Activated T-cell treated with anti-CD3 and anti-CD28 coated beads, Interleukin-2, amount 50 U/mL, for 72 hours (primary cell): ENCODE measurements around the gene CARS1. TPM values are rescaled to one million over a fixed set of nuclear protein-coding genes. Genes with fewer than 3 reads are reported as not detected.

Experiments
- ATAC-seq, 2 donors: fragments of 150-1000 bp; cut with Tn5 transposase; replicated peaks in 1 of 2; 2 replicates each; pipeline ENCODE4 v1.10.0; 2021; ENCODE audit warnings: moderate library complexity in 2 of 2, mild to moderate bottlenecking in 1 of 2
- DNase-seq, 2 donors: peaks; one replicate each; pipeline ENCODE4 v3.0.0; 2021 to 2022; ENCODE audit warnings: mixed read lengths in 1 of 2
- H3K27ac Mint-ChIP-seq: one replicate; pipeline ENCODE4 v1.8.0; 2022; ENCODE audit warnings: mild to moderate bottlenecking, moderate library complexity, mixed read lengths
- H3K27me3 Mint-ChIP-seq: one replicate; pipeline ENCODE4 v1.8.0; 2022; ENCODE audit warnings: low read depth, mixed read lengths
- H3K36me3 Mint-ChIP-seq, 2 donors: one replicate each; pipeline ENCODE4 v1.8.0; 2022; ENCODE audit warnings: mixed read lengths in 2 of 2, mild to moderate bottlenecking in 1 of 2; ENCODE audit not compliant: insufficient read depth in 2 of 2
- H3K4me1 Mint-ChIP-seq: one replicate; pipeline ENCODE4 v1.8.0; 2022; ENCODE audit warnings: low read depth, mixed read lengths
- H3K4me3 Mint-ChIP-seq, 2 donors: one replicate each; pipeline ENCODE4 v1.8.0; 2022; ENCODE audit warnings: mild to moderate bottlenecking in 2 of 2, mixed read lengths in 2 of 2, moderate library complexity in 2 of 2
- H3K9me3 Mint-ChIP-seq, 2 donors: one replicate each; pipeline ENCODE4 v1.8.0; 2022; ENCODE audit warnings: mixed read lengths in 2 of 2
- total RNA-seq, 2 donors: library from RNA; stranded (reverse); gene quantifications; one replicate each; pipeline ENCODE4 v1.2.3, GENCODE V29; 2022

CARS1 gene
- total RNA-seq, 2 donors from 2014 or later = 217 to 224 TPM

DNA sequence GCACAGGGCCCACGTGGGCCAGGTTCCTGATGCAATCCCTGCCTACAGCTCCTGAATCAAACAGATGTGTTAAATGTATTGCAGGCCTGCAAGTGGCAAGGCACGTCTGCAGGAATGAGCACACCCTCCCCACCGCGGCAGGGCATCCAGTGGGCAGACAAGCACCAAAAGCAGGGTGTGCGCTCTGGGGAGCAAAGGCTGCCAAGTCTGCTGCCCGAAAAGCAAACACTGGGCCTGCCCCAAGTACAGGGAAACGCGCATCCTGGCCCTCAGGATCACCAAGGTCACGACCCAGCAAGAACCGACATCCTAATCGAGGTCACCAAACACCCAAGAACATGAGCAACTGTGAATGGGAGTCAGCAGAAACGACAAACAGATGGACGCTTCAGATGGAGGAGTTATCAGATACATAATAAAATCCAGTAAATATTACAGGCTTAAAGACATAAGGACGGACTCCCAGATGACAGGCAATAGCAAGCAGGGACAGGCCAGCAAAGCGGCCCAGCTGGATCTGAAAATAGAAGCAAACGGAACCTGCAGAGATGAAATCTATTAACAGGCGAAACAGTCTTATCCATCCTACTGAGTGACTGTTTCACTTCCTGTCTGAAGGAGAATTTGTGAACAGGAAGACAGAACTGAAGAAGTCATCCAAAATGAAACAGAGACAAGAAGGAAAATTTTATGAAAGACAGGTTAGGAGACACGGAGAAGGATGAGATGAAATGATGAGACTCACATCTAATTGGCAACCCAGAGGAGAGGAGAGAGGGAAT lies 26.7 kb downstream of the CARS1 start:
- Mint-ChIP-seq H3K27me3 (no peaks in the 10 kb centered on the region), H3K4me3 (no peak overlapping the region), H3K9me3 (no peaks in the 10 kb centered on the region), H3K27ac (no peak overlapping the region), H3K36me3 (peaks cover 19 to 44% of the 10 kb centered on the region in 2 donors), H3K4me1 (no peaks in the 10 kb centered on the region)
- DNase-seq = no peak
- ATAC-seq = no peak

DNA sequence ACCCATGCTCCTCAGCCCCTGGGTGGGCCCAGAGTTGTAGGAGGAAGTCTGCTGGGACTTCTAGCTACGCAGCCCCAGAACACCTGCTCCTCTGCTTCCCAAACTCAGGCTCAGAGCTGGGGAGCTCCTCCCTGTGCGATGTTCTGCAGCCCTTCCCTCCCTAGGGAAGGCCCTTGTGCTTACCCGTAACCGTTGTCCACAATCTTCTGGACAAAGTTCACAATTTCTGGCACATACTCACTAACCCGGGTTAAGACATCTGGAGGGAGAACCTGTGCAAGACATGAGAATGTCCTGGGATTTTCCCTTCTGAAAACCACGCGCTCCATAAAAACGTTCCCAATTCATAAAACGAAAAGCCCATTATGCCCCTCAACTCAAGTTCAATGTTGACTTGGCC lies 28.4 kb downstream of the CARS1 start:
- Mint-ChIP-seq H3K9me3 (no peaks in the 10 kb centered on the region), H3K4me1 (peaks cover 3% of the 10 kb centered on the region), H3K36me3 (peaks cover 17 to 43% of the 10 kb centered on the region in 2 donors), H3K27ac (no peak overlapping the region), H3K27me3 (no peaks in the 10 kb centered on the region), H3K4me3 (no peak overlapping the region)
- DNase-seq (no peak), ATAC-seq (no peak)

DNA sequence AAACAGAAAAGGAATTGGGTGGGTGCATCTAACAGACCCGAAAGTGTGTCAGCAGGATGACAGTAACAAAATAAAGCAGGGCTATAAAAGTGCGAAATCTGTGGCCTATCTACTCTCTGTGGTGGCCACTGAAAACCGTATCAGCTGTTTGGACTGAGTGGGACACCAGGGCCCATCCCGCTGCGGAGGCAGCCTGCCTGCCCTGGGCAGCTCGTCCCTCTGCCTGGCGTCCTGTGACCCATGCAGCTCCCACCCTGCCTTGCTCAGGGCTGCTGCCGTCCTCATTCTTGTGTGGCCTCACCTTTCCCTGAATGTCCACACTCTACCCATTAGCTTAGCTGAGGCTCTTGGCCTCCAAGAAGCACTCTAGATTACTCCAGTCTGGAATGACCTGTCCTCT lies 30.4 kb downstream of the CARS1 start:
- no peak overlapping the region for H3K4me3 Mint-ChIP-seq
- no peaks in the 10 kb centered on the region for H3K27me3 Mint-ChIP-seq
- DNase-seq = no peak
- peaks cover 21 to 50% of the 10 kb centered on the region in 2 donors for H3K36me3 Mint-ChIP-seq
- H3K9me3 Mint-ChIP-seq = no peaks in the 10 kb centered on the region
- no peak for ATAC-seq
- H3K4me1 Mint-ChIP-seq = peaks cover 23% of the 10 kb centered on the region
- H3K27ac Mint-ChIP-seq = no peak overlapping the region

DNA sequence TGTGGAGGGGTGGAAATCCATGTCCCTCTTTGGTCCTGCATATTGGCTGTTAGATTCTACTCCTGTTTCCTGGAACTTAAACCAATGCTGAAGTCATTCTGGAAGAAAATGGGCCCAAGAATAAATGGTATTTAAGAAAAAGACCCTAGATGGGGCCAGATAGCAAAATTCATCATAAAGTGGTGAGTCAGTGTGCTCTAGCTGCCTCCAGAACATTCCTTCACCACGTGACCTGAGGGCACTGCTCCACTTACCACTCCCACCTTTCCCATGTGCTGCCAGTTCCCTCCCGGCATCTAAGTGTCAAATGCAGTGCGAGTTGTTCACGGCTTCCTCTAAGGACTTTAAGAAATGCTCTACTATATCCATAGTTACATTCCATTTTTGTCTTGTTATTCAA lies 34.2 kb downstream of the CARS1 start:
- Mint-ChIP-seq H3K4me3 (peak overlapping the region; percentile 13 to 62), H3K27ac (peak overlapping the region; percentile 48), H3K36me3 (peaks cover 20 to 42% of the 10 kb centered on the region in 2 donors), H3K4me1 (peaks cover 28% of the 10 kb centered on the region), H3K9me3 (no peaks in the 10 kb centered on the region), H3K27me3 (no peaks in the 10 kb centered on the region)
- no peak for DNase-seq
- ATAC-seq = no peak

DNA sequence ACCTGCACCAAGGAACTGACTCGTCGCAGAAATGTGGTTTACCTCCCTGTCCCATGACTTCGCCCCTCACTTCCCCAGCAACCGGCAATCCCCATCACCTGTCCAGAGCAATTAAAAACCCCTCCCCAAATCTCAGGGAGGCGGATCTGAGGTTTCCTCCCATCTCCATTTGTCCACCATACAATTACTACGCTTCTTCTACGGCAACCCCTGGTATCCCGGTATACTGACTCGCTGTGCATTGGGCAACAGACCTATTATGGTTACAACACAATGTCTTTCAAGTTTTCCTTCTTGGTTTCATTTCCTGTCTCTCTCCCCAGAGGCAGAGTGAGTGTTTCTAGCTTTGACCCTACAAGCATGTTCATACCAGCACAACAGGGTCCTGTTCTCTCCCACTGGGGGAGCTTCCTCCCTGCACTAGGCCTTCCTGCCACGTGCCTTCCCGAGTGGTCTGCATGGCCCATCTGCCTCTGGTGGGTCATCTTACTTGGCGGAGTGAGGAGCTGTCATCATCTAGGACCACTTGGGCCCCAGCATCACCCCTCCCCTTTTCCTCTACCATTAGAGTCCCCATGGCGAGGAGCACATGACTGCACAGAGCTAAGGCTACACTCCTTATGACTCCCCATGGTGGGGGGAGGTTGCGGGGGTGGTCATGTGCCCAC lies 34.8 kb downstream of the CARS1 start:
- H3K4me3 Mint-ChIP-seq = peak overlapping the region; percentile 13 to 62
- no peaks in the 10 kb centered on the region for H3K27me3 Mint-ChIP-seq
- peaks cover 21 to 46% of the 10 kb centered on the region in 2 donors for H3K36me3 Mint-ChIP-seq
- DNase-seq (no peak), ATAC-seq (peak; percentile 76 to 79)
- peaks cover 28% of the 10 kb centered on the region for H3K4me1 Mint-ChIP-seq
- peak overlapping the region; percentile 39 for H3K27ac Mint-ChIP-seq
- no peaks in the 10 kb centered on the region for H3K9me3 Mint-ChIP-seq

DNA sequence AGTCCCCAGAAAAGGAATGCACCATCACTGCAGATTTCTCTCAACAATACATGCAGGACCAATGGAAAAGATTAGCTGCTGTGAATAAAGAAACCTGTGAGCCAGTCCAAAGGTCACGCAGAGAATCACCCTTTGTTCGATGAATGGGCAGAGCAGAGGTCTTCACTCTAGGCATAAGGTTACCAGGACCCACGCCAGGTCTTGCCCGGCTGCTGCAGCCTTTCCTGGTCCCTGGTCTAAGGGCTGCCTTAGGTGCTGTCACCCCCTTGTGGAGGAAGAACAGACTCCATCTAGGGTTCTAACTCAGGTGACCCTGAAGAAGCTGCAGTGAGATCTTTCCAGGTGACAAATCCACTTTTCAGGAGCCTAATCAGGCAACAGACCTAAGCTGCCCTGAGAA lies 36.1 kb downstream of the CARS1 start:
- H3K4me3 Mint-ChIP-seq = no peak overlapping the region
- no peaks in the 10 kb centered on the region for H3K9me3 Mint-ChIP-seq
- ATAC-seq (peak; percentile 61 to 67), DNase-seq (peak; percentile 43 to 46)
- no peaks in the 10 kb centered on the region for H3K27me3 Mint-ChIP-seq
- peaks cover 16 to 46% of the 10 kb centered on the region in 2 donors for H3K36me3 Mint-ChIP-seq
- H3K27ac Mint-ChIP-seq = no peak overlapping the region
- H3K4me1 Mint-ChIP-seq = peaks cover 40% of the 10 kb centered on the region

DNA sequence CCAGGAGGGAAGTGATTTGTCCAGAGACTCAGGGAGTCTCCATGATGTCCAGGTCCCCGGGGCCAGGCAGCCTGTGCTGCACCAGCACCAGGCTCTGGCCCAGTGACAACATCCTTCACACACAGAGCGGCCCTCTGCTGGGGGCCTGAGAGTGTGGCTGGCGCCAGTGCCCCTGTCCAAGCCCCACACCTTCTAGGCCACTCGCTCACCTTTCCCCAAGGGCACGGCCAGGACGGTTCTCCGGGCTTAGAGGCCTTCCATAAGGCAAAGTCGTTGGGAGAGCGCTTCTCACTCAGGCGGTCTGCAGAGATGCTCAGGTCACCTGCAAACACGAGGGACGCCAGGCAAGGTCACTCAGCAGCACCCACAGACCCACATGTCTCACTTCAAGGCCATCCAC lies 37.2 kb downstream of the CARS1 start:
- Mint-ChIP-seq H3K4me3 (no peak overlapping the region), H3K9me3 (no peaks in the 10 kb centered on the region), H3K27me3 (no peaks in the 10 kb centered on the region), H3K27ac (peak overlapping the region; percentile 13), H3K36me3 (peaks cover 13 to 40% of the 10 kb centered on the region in 2 donors), H3K4me1 (peaks cover 51% of the 10 kb centered on the region)
- no peak for DNase-seq
- ATAC-seq = no peak

DNA sequence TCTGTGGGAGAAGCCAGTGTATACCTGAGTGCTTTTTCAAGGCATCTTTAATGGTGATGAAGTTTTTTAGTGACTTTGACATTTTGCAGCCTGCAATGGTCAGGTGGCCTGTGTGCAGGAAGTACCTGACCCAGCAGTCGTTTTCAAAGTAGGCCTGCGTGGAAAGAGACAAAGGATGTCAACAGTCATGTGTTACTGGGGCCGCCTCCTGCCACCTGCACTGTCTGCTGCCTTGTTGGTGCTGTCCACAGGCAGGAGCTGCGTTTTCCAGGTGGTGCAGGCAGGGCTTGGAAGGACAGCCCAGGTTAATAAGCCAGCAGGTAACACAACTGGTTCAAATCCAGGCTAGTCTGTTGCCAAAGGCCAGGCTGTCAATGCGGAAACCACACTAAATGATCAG lies 38.6 kb downstream of the CARS1 start:
- Mint-ChIP-seq H3K27ac (peak overlapping the region; percentile 62), H3K9me3 (no peaks in the 10 kb centered on the region)

DNA sequence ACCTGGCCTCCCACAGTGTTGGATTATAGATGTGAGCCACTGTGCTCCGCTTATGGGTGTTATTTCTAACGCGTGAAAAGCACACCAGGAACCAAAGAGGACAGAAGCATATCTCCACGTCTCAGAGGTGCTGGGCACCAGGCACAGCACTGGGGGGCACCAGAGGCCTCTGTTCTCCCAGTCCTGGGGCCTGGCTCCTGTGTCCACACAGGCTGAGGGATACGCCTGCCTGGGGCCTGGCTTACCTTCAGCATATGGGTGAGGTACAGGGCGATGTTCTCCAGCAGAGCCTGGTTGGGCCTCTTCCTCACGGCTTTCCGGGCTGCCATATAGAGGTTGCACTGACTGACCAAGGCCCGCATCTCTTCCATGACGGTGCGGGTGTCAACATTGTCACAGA lies 40.4 kb downstream of the CARS1 start:
- Mint-ChIP-seq H3K36me3 (peaks cover 10 to 37% of the 10 kb centered on the region in 2 donors), H3K4me3 (no peak overlapping the region), H3K27me3 (no peaks in the 10 kb centered on the region), H3K9me3 (no peaks in the 10 kb centered on the region), H3K4me1 (peaks cover 45% of the 10 kb centered on the region), H3K27ac (peak overlapping the region; percentile 60)
- DNase-seq (no peak), ATAC-seq (no peak)

More for the DNA sequence above, 38.6 kb downstream of the CARS1 start:
- ATAC-seq = no peak
- Mint-ChIP-seq H3K27me3 (no peaks in the 10 kb centered on the region), H3K4me3 (no peak overlapping the region), H3K36me3 (peaks cover 13 to 41% of the 10 kb centered on the region in 2 donors), H3K4me1 (peaks cover 59% of the 10 kb centered on the region)
- no peak for DNase-seq

DNA sequence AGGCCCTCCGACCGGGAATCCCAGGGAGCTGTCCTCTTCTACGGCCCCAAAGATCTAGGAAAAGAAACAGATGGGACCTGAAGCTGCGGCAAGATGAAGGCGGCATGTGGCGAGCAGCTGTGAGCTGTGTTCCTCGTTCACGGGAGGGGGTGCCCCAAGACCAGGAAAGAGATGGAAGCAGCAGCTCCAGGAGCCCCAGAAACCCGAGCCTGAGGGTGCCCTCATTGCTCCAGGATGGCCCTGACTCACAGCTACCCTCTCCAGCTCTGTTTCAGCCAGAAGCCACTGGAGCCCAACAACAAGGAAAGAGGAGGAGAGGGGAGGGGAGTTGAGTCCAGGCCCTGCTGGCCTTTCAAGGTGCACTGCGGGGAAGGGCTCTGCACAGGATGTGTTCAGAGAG lies 41.4 kb downstream of the CARS1 start:
- Mint-ChIP-seq H3K4me1 (peaks cover 47% of the 10 kb centered on the region), H3K9me3 (no peaks in the 10 kb centered on the region), H3K27me3 (no peaks in the 10 kb centered on the region), H3K4me3 (no peak overlapping the region), H3K36me3 (peaks cover 11 to 36% of the 10 kb centered on the region in 2 donors), H3K27ac (no peak overlapping the region)
- ATAC-seq (no peak), DNase-seq (no peak)

DNA sequence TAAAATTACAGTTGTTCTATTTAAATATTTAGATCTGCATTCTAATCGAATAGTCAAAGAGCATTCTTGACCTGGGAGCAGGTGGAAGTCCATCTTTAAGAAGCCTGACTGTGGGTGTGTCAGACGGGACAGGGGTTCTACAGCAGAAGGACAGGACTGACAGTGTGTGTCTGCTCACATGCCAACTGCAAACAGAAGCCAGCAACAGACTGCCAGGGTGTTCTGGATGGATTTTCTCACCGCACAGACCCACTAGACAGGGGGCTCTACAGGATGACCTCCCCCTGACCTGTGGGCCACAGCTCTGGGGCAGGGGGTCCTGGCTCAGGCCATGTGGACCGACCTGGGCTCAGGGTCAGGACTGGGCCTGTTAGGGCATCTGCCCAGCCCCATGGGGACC lies 42.3 kb downstream of the CARS1 start:
- Mint-ChIP-seq H3K9me3 (no peaks in the 10 kb centered on the region), H3K27ac (peak overlapping the region; percentile 93), H3K27me3 (no peaks in the 10 kb centered on the region), H3K36me3 (peaks cover 9 to 33% of the 10 kb centered on the region in 2 donors), H3K4me3 (peak overlapping the region; percentile 50 to 58), H3K4me1 (peaks cover 53% of the 10 kb centered on the region)
- DNase-seq (no peak), ATAC-seq (no peak)

DNA sequence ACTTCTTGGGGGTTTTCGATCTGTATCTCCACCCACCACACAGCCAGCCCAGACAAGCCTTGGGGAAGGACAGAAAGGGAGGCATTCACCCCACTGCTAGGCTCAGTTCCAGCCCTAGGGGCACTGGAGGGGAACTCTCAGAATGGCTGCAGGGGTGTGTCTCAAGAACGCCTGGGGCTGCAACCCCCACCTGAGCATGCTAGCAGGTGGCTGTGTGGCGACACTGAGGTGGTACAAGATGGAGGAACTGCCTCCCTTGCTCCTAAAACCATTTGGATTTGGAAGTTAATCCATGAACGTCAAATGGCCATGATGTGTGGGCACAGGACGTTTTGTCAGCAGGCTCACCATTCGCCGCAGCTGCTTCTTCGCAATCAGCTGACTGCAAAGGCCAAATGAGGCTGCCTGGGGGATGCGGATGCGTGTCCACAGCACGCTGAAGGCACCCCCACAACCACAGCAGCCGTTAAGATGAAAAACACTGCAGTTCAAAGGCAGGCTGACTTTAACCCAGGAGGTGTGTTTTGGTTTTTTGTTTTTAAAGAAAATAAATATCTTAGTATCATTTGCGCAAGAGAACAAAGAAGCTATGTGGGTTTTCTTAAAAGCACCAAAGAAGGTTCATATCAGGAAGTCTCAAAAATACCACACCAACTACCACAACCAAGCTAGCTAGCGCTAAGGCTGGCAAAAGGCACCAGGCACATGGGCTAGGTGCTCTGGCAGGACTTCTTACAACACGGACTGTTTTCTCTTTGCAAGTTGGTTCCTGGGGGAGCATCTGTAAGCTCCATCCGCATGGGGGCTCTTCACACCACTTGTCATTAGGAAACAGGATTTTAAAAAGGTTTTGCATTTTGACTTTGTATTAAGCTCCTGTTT lies 42.9 kb downstream of the CARS1 start:
- DNase-seq = peak; percentile 83 to 88
- Mint-ChIP-seq H3K27me3 (no peaks in the 10 kb centered on the region), H3K4me1 (peaks cover 59% of the 10 kb centered on the region), H3K27ac (peak overlapping the region; percentile 93), H3K36me3 (peaks cover 11 to 33% of the 10 kb centered on the region in 2 donors), H3K4me3 (peak overlapping the region; percentile 50 to 58), H3K9me3 (no peaks in the 10 kb centered on the region)
- ATAC-seq = peak; percentile 83 to 89
